ENCODE results near the gene BATF. TPM values are rescaled to one million over a fixed set of nuclear protein-coding genes. Genes with fewer than 3 reads are reported as not detected.

The BATF gene
- total and polyA plus RNA-seq, 5 donors = 0.53 to 3.0 (median 0.72) TPM; not detected in 1

DNA sequence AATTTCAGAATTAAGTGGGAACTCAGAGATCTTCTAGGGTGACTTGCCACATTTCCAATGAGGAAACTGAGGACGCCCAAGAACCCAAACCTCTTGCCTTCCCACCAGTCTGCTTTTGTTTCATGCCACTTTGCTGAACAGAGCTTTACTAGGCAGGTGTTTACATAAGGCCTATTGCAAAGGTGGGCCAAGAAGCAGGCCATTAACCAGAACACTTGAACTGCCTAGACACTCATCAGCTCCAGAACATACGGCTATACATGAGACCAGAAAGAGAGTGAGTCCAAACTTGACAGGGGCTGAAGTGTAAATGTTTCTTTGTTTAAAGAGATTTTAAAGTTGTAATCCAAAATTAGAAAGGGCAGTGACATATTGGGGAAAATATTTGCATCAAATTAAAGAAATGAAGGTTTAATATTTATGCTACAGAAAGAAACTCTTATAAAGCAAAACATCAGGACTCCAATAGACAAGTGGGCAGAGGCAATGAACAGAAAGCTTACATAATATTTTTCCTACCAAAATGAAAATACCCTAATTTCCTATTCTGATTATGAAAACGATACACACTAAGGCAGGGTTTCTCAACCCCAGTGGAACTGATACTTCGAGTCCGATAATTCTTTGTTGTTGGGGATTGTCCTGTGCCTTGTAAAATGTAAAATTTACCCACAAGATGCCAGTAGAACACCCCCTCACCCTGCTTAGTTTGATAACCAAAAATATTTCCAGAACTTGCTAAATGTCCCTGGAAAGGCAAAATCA lies 11.7 kb downstream of the BATF start:
- 71% methylated on average over 5 of the region's 5 CpGs for WGBS
- DNase-seq (no peak), ATAC-seq (no peak)
- Histone ChIP-seq H3K4me3 (ENCODE audit: low read length) (no peak overlapping the region), H3K27ac (ENCODE audit: low read length) (no peak overlapping the region), H3K4me1 (ENCODE audit: control insufficient read depth, insufficient read depth, low read length) (peaks cover 1% of the 10 kb centered on the region), H3K27me3 (ENCODE audit: control insufficient read depth, insufficient read depth) (no peaks in the 10 kb centered on the region), H3K9me3 (ENCODE audit: control insufficient read depth, low read length) (no peaks in the 10 kb centered on the region)
- intact Hi-C loops (cut with DNase I) = no loop called here

DNA sequence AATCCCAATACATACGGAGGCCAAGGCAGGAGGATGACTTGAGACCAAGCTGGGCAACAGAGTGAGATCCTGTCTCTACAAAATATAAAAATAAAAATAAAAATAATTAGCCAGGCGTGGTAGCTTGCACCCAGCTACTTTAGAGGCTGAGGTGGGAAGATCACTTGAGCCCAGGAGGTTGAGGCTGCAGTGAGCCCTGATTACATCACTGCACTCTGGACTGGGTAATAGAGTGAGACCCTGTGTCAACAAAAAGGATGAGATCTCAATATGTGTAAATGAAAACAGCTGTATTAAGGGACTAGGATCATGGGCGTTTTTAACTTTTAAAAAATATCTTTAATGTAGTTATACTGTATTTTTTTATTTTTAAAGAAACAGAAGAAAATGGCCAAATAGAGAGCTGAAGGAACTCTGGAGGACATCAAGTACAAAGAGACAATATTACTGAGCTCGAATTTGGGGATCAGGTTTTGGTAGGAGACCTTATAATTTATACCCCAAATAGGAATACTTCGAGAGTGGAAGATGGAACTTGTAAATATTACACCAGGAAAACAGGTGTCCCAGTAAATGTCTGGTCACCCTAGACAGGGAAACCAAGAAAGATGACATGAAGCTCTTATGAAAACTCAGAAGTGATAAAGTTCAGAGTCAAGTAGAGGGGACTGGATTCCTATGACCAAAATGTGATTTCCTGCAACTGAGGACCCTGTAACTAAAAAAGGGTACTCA lies 13.1 kb downstream of the BATF start:
- Histone ChIP-seq H3K9me3 (ENCODE audit: control insufficient read depth, low read length) (no peaks in the 10 kb centered on the region), H3K27ac (ENCODE audit: low read length) (no peak overlapping the region), H3K4me1 (ENCODE audit: control insufficient read depth, insufficient read depth, low read length) (peaks cover 1% of the 10 kb centered on the region), H3K4me3 (ENCODE audit: low read length) (no peak overlapping the region), H3K27me3 (ENCODE audit: control insufficient read depth, insufficient read depth) (no peaks in the 10 kb centered on the region)
- WGBS = 83% methylated on average over 5 of the region's 5 CpGs
- DNase-seq = no peak
- no peak for ATAC-seq
- intact Hi-C loops (cut with DNase I) = no loop called here

DNA sequence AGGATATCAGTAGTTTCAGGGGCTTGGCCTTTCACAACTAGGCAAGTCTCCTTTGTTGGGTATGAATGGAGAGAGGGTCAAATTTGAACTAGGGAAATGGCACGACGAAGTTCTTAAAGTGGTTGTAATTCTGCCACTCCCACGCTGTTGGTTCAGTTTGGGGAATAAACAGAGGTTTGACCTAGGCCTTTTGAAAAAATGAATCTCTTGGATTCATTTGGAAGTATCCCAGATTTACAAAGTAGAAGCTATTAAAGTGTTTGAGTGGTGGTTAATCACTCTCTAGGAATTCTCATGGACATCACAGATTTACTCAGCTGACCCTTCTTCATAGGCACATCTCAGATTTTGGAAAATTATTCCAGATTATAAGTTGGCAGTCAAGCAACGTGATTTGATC lies 14.8 kb downstream of the BATF start:
- intact Hi-C loops (cut with DNase I) = no loop called here
- DNase-seq = no peak
- Histone ChIP-seq H3K27ac (ENCODE audit: low read length) (peak overlapping the region; percentile 29), H3K9me3 (ENCODE audit: control insufficient read depth, low read length) (no peaks in the 10 kb centered on the region), H3K27me3 (ENCODE audit: control insufficient read depth, insufficient read depth) (no peaks in the 10 kb centered on the region), H3K4me1 (ENCODE audit: control insufficient read depth, insufficient read depth, low read length) (peaks cover 1% of the 10 kb centered on the region), H3K4me3 (ENCODE audit: low read length) (no peak overlapping the region)
- ATAC-seq = no peak
- WGBS = 87% methylated on average over 4 of the region's 4 CpGs

DNA sequence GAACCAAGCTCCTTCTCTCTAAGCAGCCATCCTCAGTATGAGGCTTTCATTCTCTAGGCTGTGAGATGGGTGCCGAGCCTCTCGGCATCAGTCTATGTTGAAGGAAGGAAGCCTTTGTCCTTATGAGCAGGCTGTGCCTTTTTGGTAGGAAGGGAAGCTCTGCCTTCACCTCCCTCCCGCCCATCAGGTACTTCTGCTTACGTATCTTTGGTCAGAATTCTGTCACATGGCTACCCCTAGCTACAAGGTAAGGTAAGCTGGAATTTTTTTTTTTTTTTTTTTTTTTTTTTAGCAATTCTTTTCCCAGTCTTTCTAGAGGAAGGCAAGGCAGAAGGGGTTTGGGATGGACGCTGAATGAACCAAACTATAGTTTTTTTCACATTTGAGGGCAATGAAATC lies 16.9 kb downstream of the BATF start:
- Histone ChIP-seq H3K9me3 (ENCODE audit: control insufficient read depth, low read length) (no peaks in the 10 kb centered on the region), H3K27ac (ENCODE audit: low read length) (no peak overlapping the region), H3K4me1 (ENCODE audit: control insufficient read depth, insufficient read depth, low read length) (peaks cover 8% of the 10 kb centered on the region), H3K4me3 (ENCODE audit: low read length) (no peak overlapping the region), H3K27me3 (ENCODE audit: control insufficient read depth, insufficient read depth) (no peaks in the 10 kb centered on the region)
- DNase-seq = no peak
- intact Hi-C loops (cut with DNase I) = no loop called here
- no peak for ATAC-seq
- 90% methylated on average over 5 of the region's 5 CpGs for WGBS

DNA sequence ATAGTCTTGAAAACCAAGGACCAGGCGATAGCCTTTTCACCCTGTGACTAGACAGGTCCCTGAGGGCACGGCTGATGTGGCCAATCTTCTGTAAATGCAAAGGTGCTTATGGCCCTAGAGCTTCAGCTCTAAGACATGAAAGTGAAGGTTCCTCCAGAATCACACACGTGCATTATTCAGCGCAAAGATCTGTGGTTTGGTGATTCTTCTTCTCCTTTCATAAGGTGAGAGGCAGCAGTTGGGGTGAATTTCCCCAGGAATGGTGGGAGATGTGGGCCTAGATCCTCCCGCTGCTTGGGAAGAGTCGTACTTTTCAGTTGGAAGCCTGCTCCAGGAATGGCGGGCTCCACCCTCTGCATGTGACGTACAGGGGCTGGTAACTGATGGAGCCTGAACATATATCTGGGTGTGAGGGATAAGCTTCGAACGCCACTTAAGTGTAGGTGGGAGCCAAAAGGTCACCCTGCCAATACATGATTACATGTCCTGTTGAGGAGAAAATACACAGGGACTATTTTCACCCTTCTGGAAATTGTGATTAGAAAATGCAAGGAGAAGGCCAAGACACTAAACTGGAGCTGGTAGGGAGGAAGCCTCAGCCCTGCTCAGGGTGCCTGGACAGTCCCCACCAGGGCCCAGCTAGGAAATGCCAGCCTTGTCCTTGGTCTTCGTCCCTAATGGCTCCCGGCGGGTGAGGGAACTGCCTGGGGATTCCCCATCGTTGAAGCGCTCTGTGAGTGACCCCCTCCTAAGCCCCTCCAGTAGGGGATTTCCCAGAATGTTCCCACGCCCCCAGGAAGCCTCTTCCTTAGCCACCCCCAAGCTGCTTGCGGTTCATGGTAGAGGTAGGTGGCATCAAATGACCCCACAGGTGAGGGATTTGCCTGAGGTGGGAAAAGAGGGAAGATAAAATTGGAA lies 17.6 kb downstream of the BATF start:
- Histone ChIP-seq H3K9me3 (ENCODE audit: control insufficient read depth, low read length) (no peaks in the 10 kb centered on the region), H3K4me3 (ENCODE audit: low read length) (no peak overlapping the region), H3K27ac (ENCODE audit: low read length) (no peak overlapping the region), H3K4me1 (ENCODE audit: control insufficient read depth, insufficient read depth, low read length) (peaks cover 8% of the 10 kb centered on the region), H3K27me3 (ENCODE audit: control insufficient read depth, insufficient read depth) (no peaks in the 10 kb centered on the region)
- WGBS = 77% methylated on average over 17 of the region's 17 CpGs
- ATAC-seq = no peak
- no peak for DNase-seq
- intact Hi-C loops (cut with DNase I) = no loop called here

DNA sequence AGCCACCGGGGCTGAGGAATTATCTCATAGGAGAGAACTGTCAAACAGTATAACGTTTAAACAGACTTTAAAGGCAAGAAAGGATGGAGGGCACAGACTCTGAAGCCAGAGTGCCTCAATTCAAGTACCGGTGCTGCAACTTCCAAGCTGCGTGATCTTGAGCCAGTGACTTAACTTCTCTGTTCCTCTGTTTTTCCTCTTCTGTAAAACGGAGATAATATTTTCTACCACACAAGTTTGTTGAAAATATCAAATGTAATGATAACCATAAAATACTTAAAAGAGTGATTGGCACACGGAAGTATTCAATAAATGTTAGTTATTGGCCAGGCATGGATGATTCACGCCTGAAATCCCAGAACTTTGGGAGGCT lies 18.2 kb downstream of the BATF start:
- Histone ChIP-seq H3K4me1 (ENCODE audit: control insufficient read depth, insufficient read depth, low read length) (peaks cover 6% of the 10 kb centered on the region), H3K27ac (ENCODE audit: low read length) (no peak overlapping the region), H3K27me3 (ENCODE audit: control insufficient read depth, insufficient read depth) (no peaks in the 10 kb centered on the region), H3K9me3 (ENCODE audit: control insufficient read depth, low read length) (no peaks in the 10 kb centered on the region), H3K4me3 (ENCODE audit: low read length) (no peak overlapping the region)
- no peak for DNase-seq
- ATAC-seq = no peak
- intact Hi-C loops (cut with DNase I) = no loop called here
- 73% methylated on average over 7 of the region's 7 CpGs for WGBS

DNA sequence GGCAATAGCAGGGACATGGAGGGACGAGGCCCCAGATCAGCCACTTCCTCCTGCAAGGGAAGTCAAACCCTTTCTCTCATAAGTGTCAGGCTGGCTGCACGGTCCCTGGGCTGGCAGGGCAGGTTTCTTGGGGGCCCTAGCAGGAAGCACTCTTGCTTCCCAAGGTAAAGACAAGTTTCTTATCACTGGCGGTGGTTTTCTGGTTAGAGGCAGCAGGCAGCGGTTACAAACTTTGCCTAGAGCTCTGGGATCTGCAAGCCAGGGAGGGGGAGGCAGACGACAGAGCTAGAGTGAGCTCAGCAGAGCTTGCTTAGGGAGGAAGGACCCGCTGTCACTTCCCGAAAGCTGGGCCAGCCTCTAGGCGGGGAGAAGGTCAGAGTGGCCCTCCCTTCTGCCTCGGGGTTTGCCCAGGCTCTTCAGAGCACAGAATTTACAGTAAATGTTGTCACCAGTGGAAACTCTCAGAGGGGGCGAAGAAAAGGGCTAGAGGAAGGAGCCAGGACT lies 20.4 kb downstream of the BATF start:
- no peak overlapping the region for H3K4me3 ChIP-seq (ENCODE audit: low read length)
- H3K4me1 ChIP-seq (ENCODE audit: control insufficient read depth, insufficient read depth, low read length) = peaks cover 6% of the 10 kb centered on the region
- ATAC-seq (peak; percentile 93 to 95), DNase-seq (peak; percentile 79 to 85 (median 84))
- H3K27ac ChIP-seq (ENCODE audit: low read length) = peak overlapping the region; percentile 14
- no peaks in the 10 kb centered on the region for H3K27me3 ChIP-seq (ENCODE audit: control insufficient read depth, insufficient read depth)
- WGBS = 18% methylated on average over 10 of the region's 10 CpGs
- no peaks in the 10 kb centered on the region for H3K9me3 ChIP-seq (ENCODE audit: control insufficient read depth, low read length)
- intact Hi-C loops (cut with DNase I) = no loop called here

DNA sequence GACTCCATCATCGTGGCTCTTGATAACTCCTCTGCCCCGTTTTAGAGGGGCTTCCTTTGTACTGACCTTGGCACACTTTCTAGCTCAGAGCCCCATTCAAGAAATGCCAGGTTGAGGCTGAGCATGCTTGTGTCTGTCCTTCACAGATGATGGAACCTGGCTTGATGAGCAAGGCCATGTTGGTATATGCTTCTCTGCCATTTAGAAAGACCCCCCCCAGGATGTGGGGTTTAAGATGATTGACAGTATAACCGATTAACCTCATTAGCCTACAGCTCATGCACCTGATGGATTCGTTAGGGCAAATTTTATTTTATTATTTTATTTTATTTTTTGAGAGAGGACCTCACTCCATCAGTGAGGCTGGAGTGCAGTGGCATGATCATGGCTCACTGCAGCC lies 21.0 kb downstream of the BATF start:
- 52% methylated on average over 4 of the region's 4 CpGs for WGBS
- no peak overlapping the region for H3K27ac ChIP-seq (ENCODE audit: low read length)

GRCh38 chr14:75543786-75544185 lies 21.5 kb downstream of the BATF start:
- intact Hi-C loops (cut with DNase I) = no loop called here
- peaks cover 6% of the 10 kb centered on the region for H3K4me1 ChIP-seq (ENCODE audit: control insufficient read depth, insufficient read depth, low read length)
- DNase-seq (no peak), ATAC-seq (no peak)
- H3K4me3 ChIP-seq (ENCODE audit: low read length) = no peak overlapping the region
- 90% methylated on average over 2 of the region's 2 CpGs for WGBS
- no peak overlapping the region for H3K27ac ChIP-seq (ENCODE audit: low read length)
- H3K27me3 ChIP-seq (ENCODE audit: control insufficient read depth, insufficient read depth) = no peaks in the 10 kb centered on the region
- H3K9me3 ChIP-seq (ENCODE audit: control insufficient read depth, low read length) = no peaks in the 10 kb centered on the region

More for the DNA sequence above, 21.0 kb downstream of the BATF start:
- H3K9me3 ChIP-seq (ENCODE audit: control insufficient read depth, low read length) = no peaks in the 10 kb centered on the region
- peaks cover 6% of the 10 kb centered on the region for H3K4me1 ChIP-seq (ENCODE audit: control insufficient read depth, insufficient read depth, low read length)
- intact Hi-C loops (cut with DNase I) = no loop called here
- no peaks in the 10 kb centered on the region for H3K27me3 ChIP-seq (ENCODE audit: control insufficient read depth, insufficient read depth)
- DNase-seq (no peak), ATAC-seq (no peak)
- no peak overlapping the region for H3K4me3 ChIP-seq (ENCODE audit: low read length)

- DNase-seq = no peak
- 93% methylated on average over 13 of the region's 13 CpGs for WGBS
- Histone ChIP-seq H3K4me3 (ENCODE audit: low read length) (no peak overlapping the region), H3K27ac (ENCODE audit: low read length) (no peak overlapping the region), H3K27me3 (ENCODE audit: control insufficient read depth, insufficient read depth) (no peaks in the 10 kb centered on the region), H3K9me3 (ENCODE audit: control insufficient read depth, low read length) (no peaks in the 10 kb centered on the region), H3K4me1 (ENCODE audit: control insufficient read depth, insufficient read depth, low read length) (peaks cover 6% of the 10 kb centered on the region)
- no peak for ATAC-seq
- intact Hi-C loops (cut with DNase I) = no loop called here
Measured at GRCh38 chr14:75545907-75546306, 23.6 kb downstream of the BATF start.
